Colonic mucosa (tissue), 4 donors: ENCODE measurements around the gene TRIM49. TPM values are rescaled to one million over a fixed set of nuclear protein-coding genes. Genes with fewer than 3 reads are reported as not detected.
"Not testable (repeated sequence)": the region's sequence is repeated elsewhere in the genome, so short reads cannot be mapped to it uniquely, and the experiment has no call there.

Experiments
- DNase-seq: peaks from one replicate; pipeline ENCODE4 v3.0.0-alpha.2; 2020
- H3K27ac ChIP-seq: fragments of 200-600 bp; one replicate; pipeline ENCODE4 v1.8.0; 2021
- H3K27me3 ChIP-seq: fragments of 200-600 bp; one replicate; pipeline ENCODE4 v1.8.0; 2021
- H3K36me3 ChIP-seq: fragments of 200-600 bp; one replicate; pipeline ENCODE4 v1.8.0; 2021
- H3K4me1 ChIP-seq: fragments of 200-600 bp; one replicate; pipeline ENCODE4 v1.8.0; 2021; ENCODE audit warnings: mild to moderate bottlenecking
- H3K4me3 ChIP-seq: fragments of 200-600 bp; one replicate; pipeline ENCODE4 v1.8.0; 2021
- H3K9ac ChIP-seq, 2 donors: one replicate each; pipeline ENCODE4 v1.7.0; 2013; ENCODE audit warnings: control low read depth in 2 of 2, low read depth in 2 of 2, low read length in 2 of 2
- H3K9me3 ChIP-seq: fragments of 200-600 bp; one replicate; pipeline ENCODE4 v1.8.0; 2021
- intact Hi-C: fragments of 100-400 bp; cut with DNase I; formaldehyde crosslinking; loops from one replicate; pipeline ENCODE4 v1.14.1; 2022
- total RNA-seq, 2 donors: library from RNA; stranded (reverse); fragmentation: NEBNext Ultra II Directional in 1 of 2; extraction: Animal tissue kit (Norgen Biotek cat#: 25700) in 1 of 2; gene quantifications; one replicate each; pipeline ENCODE4 v1.2.1, GENCODE V29; 2021
- donor health status: healthy.
- donor health status: DM: no; HTN: no; CAD: no.
- donor health status: DM: no; HTN: no; CAD: no.

The TRIM49 gene
- total RNA-seq, result not detected

DNA sequence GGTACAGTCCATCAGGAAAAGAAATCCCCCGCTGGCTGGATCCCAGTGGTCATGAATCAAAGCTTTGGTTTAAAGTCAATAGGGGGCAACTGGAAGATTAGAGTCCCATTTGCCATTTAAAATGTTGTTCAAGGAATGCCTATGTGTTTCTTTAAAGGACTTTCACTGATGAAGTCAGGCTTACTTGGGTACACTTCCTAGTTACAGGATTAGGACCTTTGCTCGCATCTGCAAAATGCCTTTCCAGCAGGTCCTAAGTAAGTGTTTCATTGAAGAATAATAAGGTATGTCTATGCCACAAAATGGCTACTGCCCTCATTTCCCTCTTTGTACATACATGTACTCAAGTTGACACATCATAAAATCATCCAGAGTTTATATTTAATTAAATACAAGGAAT lies at the start of gene TRIM49:
TSS of gene TRIM49 (minus strand) at position 101 of the 400 bp plus-strand sequence. CDS start 4,106 bp downstream, outside the sequence.
- DNase-seq, H3K27ac ChIP-seq, H3K36me3 ChIP-seq, H3K4me1 ChIP-seq, H3K27me3 ChIP-seq, H3K9ac ChIP-seq, H3K4me3 ChIP-seq, H3K9me3 ChIP-seq, intact Hi-C loops: not testable (repeated sequence)

DNA sequence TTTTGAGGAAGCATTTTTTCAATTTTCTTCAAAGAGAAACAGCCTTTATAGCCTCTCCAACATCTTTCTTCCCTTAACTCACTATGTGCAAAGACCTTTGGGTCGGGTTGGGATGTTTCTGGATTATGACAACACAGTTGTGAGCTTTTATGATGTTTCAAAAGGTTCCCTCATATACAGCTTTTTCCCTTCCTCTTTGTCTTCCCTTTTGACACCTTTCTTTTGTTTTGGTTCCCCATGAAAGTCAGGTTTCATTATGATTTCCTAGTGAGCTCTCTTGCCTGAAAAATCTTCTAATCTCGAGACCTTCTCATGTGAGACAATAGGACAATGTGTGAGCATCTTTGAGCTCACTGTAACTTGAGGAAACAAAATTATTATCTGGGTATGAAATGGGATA lies 18.3 kb upstream of the TRIM49 start:
- intact Hi-C loops, H3K27me3 ChIP-seq, H3K9me3 ChIP-seq, DNase-seq, H3K27ac ChIP-seq, H3K36me3 ChIP-seq, H3K4me1 ChIP-seq, H3K4me3 ChIP-seq, H3K9ac ChIP-seq: not testable (repeated sequence)

- H3K4me1 ChIP-seq, H3K4me3 ChIP-seq, intact Hi-C loops, H3K9me3 ChIP-seq, DNase-seq, H3K27ac ChIP-seq, H3K36me3 ChIP-seq, H3K9ac ChIP-seq, H3K27me3 ChIP-seq: not testable (repeated sequence)
These were observed 11.6 kb upstream of the TRIM49 start for GRCh38 chr11:89820008-89820407.

DNA sequence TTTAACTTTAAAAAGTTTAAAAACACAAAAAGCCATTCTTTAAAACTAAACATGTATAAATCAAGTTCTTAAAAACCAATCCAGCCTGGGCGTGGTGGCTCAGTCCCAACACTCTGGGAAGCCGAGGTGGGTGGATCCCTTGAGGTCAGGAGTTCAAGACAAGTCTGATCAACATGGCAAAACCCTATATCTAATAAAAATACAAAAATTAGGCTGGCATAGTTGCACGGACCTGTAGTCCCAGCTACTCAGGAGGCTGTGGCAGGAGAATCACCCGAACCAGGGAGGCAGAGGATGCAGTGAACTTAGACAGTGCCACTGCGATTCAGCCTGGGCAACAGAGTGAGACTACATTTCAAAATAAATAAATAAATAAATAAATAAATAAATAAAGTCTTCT lies 5.2 kb upstream of the TRIM49 start:
- H3K9me3 ChIP-seq, H3K36me3 ChIP-seq, H3K27ac ChIP-seq, H3K27me3 ChIP-seq, intact Hi-C loops, DNase-seq, H3K4me3 ChIP-seq, H3K9ac ChIP-seq, H3K4me1 ChIP-seq: not testable (repeated sequence)

DNA sequence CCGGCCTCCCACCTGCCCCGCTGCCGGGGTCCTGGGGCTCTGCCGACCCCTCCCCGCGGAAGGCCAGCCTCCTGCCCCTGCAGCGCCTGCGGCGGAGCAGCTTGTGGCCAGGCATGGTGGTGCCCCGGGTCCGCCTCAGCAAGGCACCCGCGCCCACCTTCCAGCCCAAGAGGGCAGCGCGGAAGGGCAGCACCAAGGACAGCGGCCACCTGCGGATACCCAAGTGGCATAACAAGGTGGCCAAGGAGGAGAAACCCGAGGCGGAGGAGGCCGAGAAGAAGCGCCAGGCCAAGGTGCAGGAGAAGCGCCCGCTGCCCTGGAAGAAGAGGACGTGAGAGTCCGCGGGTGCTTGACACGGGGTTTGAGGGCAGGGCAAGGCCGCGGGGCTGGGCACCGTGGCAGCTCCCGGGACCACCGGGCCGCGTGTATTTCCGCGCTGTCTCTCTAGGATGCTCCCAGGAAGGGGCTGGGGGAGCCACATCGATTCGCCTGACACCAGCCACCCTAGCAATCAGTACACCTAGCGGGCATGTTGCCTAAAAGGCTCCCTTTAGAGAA lies 20.8 kb downstream of the TRIM49 start:
- H3K27me3 ChIP-seq, H3K9me3 ChIP-seq, H3K36me3 ChIP-seq, H3K9ac ChIP-seq, H3K4me3 ChIP-seq, H3K4me1 ChIP-seq, H3K27ac ChIP-seq, DNase-seq, intact Hi-C loops: not testable (repeated sequence)

DNA sequence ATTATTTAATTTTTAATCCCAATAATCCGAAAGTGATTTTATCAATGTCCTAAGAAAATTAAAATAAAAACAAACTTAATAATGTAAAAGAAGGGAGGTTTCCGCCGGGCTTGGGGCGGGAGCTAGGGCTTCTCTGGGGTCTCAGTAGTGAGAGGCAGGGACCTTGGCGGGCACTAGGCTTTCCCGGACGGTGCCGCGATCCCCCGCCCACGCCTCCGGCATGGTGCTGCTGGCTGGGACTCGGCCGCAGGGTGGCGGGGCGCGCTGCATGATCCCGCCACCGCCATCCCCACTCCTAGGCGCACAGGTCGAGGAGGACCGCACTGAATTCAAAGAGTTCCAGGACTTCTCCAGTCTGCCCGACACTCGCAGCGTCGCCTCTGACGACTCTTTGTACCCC lies 22.6 kb downstream of the TRIM49 start:
- H3K9ac ChIP-seq, DNase-seq, H3K9me3 ChIP-seq, H3K4me3 ChIP-seq, H3K27ac ChIP-seq, H3K36me3 ChIP-seq, intact Hi-C loops, H3K27me3 ChIP-seq, H3K4me1 ChIP-seq: not testable (repeated sequence)

- H3K9ac ChIP-seq, H3K4me3 ChIP-seq, H3K27me3 ChIP-seq, intact Hi-C loops, H3K9me3 ChIP-seq, DNase-seq, H3K27ac ChIP-seq, H3K36me3 ChIP-seq, H3K4me1 ChIP-seq: not testable (repeated sequence)
These were observed 57.6 kb downstream of the TRIM49 start for GRCh38 chr11:89750822-89751221.

Other genes with a start within 250 kb of the TRIM49 start
- gene TRIM77, start 98.3 kb downstream of the TRIM49 start, total RNA-seq, result not detected
- gene TRIM64B, start 69.9 kb upstream of the TRIM49 start, total RNA-seq, result not detected
- not detected for gene TRIM49D1, start 113.7 kb upstream of the TRIM49 start, total RNA-seq
- gene TRIM49D2, start 115.5 kb upstream of the TRIM49 start, total RNA-seq, result not detected
- gene TRIM64, start 157.5 kb upstream of the TRIM49 start, total RNA-seq, result not detected
- not detected for gene TRIM49C, start 222.5 kb upstream of the TRIM49 start, total RNA-seq